ENCODE results near the gene JMJD1C.
"Not testable (repeated sequence)": the region's sequence is repeated elsewhere in the genome, so short reads cannot be mapped to it uniquely, and the experiment has no call there.

Gene JMJD1C

DNA sequence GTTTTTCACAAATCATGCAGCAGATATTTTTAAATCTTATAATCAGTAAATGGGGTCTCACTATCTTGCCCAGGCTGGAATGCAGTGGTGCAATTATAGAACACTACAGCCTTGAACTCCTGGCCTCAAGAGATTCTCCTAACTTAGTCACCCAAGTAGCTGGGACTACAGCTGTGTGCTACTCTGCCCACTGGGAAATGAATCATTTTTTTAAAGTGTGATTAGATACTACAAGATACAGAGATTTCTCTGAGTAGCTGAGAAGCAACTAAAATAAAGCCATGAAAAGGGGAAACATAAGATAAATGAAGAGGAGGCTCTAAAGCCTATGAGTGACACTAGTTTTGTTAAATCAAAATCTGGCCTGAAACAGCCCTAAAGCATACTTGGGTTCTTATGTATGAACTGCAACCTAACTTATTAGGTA lies 119.7 kb downstream of the JMJD1C start:
- peak; percentile 56 for DNase-seq

DNA sequence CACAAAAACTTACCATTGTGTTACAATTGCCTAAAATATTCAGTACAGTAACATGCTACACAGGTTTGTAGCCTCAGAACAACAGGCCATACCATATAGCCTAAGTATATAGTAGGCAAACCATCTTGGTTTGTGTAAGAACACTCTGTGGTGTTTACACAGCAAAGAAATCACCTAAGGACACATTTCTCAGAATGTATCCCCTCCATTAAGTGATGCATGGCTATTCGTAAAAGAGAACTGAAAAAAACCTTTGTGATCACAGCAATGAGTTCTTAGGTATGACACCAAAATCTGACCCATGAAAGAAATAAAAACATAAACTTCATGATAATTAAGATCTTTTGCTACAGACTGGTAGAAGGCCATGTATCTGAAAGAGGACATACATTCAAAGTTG lies 121.5 kb downstream of the JMJD1C start:
- DNase-seq = no peak

DNA sequence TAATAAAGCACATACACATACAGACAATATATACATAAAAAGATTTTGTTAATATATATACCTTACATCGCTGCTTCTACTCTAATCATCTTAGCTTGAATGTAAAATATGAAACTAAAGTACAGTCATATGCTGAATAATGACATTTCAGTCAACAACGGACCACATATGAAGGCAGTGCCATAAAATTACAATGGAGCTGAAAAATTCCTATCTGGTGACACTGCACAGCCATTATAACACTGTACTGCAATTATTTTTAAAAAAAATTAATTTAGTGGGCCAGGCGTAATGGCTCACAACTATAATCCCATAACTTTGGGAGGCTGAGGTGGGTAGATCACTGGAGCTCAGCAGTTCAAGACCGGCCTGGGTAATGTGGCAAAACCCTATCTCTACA lies 122.3 kb downstream of the JMJD1C start:
- DNase-seq = peak; percentile 19

DNA sequence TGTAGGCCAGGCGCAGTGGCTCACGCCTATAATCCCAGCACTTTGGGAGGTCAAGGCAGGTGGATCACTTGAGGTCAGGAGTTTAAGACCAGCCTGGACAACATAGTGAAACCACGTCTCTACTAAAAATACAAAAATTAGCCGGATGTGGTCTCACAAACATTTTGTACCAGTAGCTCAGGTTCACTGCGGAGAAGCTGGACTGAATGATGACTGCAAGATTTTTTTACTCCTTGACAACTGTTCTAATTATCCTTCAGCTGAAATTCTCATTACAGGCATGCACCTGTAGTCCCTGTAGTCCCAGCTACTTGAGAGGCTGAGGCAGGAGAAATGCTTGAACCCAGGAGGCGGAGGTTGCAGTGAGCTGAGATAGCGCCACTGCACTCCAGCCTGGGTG lies 126.1 kb downstream of the JMJD1C start:
- DNase-seq = not testable (repeated sequence)

DNA sequence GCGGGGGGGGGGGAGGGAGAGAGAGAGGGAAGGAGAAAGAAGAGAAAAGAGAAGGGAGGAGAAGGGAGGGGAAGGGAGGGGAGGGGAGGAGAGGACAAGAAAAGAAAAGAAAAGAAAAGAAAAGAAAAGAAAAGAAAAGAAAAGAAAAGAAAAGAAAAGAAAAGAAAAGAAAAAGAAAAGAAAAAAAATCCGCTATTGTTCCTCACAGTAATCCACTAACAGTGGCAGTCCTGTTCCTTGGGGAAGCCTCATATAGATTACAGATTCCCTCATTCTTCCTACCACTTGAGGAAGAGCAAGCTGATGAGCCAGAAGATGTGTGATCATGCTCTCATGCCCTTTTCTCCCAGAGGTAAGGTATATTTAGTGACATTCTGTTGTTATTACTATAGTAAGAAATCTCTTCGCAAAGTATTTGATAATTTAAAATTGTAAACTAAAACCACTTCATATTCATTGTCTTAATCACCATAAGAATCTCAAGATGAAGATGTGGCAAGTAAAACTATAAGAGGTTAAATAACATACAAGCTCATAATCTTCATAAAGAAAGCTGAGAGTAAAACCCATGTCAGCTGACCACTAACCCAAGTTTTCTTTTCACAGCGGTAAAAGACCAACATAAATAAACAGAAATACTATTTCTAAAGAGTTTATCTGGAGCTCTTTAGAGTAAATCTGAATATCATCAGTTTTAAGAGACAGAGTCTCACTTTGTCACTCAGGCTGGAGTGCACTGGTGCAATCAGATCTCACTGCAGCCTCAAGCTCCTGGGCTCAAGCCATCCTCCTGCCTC lies 128.1 kb downstream of the JMJD1C start:
- DNase-seq = no peak

DNA sequence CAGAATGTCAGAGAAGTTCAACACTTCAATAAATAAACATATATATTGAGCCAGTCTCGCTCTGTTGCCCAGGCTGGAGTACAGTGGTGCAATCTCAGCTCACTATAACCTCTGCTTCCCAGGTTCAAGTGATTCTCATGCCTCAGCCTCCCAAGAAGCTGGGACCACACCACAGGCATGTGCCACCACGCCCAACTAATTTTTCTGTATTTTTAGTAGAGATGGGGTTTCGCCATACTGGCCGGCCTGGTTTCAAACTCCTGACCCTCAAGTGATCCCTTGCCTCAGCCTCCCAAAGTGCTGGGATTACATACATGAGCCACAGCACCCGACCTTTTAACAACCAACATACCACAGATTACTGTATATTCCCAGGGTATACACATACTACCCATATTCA lies 134.2 kb downstream of the JMJD1C start:
- DNase-seq = peak; percentile 14

DNA sequence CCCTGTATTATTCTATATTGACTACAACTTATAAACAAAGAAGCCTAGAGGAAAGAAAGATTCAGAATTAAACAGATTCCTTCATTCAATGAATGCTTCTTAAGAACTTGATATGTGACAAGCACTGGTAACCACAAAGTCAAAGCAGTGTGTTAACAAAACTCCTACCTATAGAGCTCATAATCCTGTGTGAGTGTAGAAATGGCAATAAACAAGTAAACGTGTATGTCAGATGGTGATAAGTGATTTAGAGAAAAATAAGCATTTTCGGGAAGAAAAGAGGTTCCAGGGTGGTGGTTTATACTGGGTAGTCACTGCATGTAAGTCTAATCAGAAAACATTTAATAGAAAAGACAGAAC lies 141.3 kb downstream of the JMJD1C start:
- DNase-seq = no peak

DNA sequence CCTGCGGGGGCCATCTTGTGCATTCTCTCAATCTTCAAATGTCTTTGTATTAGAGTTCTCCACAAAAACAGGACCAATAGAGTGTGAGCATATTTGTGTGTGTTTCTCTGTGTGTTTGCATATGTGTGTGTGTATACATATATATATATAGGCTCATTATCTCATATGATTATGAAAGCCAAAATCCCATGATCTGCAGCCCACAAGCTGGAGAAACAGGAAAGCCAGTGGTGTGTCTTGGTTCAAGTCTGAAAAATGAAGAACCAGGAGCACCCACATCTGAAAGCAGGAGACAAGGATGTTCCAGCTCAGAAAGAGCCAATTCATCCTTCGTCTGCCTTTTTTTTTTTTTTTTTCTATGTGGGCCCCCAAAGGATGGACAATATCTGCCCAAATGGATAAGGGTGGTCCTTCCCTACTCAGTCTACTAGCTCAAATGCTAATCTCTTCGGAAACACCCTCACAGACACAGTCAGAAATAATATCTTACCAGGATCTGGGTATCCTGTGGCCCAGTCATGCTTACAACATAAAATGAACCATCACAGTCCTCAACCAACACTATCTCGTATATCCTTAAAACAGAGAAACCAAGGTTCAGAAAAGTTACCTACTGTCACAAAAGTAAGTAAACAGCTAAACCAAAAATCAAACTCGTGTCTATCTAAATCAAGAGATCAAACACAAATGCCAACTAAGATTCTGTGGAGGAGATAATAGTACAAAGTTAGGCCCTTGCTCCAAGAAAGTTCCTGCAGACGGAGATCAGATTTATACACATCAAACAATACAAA lies 141.9 kb downstream of the JMJD1C start:
- no peak for DNase-seq

DNA sequence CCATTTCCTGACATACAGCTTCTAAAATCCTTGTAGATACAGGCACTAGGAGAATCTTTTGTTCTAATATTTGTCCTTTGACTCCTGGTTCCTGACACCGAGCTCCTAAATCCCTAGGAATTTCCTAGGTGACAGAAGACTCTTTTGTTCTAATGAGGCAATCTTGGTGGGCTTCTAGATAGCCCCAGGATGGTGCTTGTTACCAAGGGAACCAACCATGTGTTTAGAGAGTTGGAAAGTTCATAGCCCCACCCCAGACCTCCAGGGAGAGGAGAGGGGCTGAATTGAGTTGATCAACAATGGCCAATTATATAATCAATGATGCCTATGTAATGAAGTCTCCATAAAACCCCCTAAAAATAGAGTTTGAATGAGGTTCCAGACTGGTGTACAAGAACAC lies 145.1 kb downstream of the JMJD1C start:
- DNase-seq = no peak

DNA sequence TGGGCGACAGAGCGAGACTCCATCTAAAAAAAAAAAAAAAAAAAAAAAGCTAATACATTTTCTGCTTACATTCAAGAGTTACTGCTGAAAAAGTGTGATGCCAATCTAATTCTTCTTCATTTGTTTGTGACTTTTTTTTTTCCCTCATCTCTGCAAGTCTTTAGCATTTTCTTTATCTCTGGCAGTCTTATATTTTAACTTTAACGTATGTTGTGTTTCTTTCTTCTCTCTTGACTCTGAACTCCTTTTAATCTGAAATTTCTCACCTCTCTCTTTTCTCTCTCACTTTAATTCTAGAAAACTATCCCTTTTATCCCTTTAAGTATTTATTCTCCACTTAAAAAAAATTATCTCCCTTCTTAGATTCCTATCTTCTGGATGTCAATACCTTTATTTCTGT lies 146.5 kb downstream of the JMJD1C start:
- DNase-seq = no peak

DNA sequence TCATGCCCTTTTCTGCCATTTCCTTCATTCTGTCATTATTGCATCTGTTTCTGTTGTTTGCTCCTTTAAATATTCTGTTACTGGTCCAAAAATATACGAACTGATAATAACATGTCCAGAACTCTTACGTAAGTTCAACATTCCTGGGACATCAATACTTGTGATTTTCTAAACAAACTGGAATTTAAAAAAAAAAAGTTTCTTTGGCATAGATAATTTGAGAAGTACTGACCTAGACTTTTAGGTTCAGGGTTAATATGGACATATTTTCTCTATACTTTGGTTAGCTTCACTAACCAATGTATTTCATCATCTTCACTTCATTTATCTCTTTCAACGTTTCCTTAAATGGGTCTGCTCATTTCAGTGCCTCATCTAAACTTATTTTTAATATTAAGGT lies 147.3 kb downstream of the JMJD1C start:
- DNase-seq = no peak

DNA sequence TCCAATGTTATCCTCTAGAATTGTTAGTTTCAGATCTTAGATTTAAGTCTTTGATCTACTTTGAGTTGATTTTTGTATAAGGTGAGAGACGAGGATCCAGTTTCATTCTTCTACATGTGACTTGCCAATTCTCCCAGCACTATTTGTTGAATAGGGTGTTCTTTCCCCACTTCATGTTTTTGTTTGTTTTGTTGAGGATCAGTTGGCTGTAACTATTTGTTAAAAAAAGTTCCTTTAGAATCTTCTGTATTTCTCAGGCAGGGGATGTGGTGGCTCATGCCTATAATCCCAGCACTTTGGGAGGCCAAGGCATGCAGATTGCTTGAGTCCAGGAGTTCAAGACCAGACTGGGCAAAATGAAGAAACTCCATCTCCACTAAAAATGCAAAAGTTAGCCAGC lies 151.8 kb downstream of the JMJD1C start:
- no peak for DNase-seq

DNA sequence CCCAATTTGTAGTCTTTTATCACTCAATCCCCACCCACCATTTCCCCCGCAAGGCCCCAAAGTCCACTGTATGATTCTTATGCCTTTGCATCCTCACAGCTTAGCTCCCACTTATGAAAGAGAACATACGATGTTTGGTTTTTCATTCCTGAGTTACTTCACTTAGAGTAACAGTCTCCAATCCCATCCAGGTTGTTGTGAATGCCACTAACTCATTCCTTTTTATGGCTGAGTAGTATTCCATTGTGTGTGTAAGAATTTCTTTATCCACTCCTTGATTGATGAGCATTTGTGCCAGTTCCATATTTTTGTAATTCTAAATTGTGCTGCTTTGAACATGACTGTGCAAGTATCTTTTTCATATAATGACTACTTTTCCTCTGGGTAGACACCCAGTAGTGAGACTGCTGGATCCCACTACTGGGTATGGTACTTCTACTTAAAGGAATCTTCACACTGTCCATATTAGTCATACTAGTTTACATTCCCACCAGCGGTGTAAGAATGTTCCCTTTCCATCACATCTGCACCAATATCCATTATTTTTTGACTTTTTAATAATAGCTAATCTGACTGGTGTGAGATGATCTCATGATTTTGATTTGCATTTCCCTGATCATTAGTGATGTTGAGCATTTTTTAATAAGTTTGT lies 152.6 kb downstream of the JMJD1C start:
- DNase-seq = no peak

DNA sequence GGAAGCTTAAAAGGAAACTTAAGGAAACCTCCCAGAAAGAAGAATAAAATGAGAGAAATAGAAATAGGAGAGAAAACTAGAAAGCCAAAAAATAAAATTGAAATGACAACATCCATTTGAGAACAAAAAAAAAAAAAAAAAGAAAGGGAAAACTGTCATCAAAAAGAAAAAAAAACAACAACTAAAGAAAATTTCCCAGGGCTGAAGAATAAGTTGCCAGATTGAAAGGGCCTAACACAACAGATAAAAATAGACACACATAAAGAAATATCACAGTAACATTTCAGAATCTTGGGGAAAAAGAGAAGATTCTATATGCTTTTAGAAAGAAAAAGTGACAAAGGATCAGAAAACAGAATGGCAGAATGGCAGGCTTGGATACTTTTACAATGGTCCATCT lies 157.1 kb downstream of the JMJD1C start:
- DNase-seq = no peak

DNA sequence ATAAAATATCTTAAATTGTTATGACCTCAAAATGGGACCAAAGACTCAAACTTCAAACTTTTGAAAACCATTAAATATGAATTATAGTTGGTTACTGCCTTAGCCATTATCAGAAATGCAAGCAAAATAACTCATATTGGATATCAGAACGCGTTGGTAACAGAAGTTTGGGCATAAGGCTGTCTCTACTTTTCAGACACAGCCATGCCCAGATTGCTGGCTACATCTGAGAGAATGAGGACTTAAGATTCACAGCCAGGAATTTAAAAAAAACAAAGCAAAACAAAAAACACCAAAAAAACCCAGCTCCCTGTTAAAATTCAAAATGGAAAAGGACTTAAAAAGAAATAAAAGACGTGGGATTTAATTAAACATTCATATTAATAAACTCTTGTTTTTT lies 161.6 kb downstream of the JMJD1C start:
- no peak for DNase-seq

DNA sequence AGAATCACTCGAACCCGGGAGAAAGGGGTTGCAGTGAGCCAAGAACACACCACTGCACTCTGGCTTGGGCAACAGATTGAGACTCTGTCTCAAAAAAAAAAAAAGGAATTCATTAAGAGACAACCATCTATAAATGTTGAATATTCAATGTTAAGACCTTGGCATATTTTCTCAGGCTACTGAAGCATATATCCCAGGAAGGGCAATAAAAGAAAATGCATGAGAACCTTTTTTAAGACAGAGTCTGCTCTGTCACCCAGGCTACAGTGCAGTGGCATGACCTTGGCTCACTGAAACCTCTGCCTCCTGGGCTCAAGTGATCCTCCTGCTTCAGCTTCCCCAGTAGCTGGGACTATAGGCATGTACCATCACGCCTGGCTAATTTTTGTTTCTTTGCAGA lies 165.0 kb downstream of the JMJD1C start:
- no peak for DNase-seq

DNA sequence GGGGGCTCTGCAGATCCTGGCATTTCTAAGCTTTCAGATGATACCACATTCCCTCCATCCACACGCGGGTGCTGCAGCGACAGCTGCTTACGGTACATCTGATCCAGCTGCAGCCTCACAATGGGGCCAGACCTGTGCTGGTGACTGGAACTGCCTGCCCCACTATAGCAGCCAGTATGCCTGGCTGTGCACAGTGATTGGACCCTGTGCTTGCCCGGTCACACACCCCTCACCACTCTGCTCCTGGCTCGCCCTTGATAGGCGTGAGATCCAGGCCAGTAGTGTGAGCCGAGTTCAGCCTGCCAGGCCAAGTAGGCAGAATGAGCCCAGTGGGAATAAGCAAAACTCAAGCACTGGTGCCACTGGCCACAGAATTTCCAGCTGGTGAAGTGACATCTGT lies 167.8 kb downstream of the JMJD1C start:
- no peak for DNase-seq

DNA sequence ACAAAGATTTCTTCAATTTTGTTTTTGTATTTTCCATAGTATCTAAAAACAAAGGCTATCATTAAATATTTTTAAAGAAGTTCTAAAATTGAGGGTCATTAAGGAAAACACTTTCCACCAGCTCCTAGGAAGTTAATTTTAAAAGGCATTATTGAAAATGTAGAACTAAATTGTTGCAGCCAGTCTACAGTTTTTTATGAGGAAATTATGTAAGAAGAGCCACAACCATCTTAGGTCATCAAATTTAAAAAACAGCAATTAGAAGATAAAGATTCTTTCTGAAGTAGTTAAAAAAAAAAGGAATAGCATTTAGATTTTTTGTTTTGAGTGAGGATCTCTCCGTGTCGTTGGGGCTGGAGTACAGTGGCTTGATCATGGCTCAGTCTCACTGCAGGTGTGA lies 171.0 kb downstream of the JMJD1C start:
- DNase-seq = no peak

DNA sequence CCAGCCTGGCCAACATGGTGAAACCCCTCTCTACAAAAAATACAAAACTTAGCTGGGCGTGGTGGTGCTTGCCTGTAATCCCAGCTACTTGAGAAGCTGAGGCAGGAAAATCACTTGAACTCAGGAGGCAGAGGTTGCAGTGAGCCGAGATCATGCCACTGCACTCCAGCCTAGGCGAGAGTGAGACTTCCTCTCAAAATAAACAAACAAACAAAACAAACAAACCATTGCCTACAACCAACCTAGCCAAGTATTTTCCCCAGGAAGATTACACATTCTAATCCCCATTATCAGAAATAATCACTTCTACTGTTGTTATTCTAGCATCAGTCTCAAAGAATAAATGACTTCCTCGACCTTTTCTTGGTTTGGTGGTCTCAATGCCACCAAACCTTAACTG lies 172.9 kb downstream of the JMJD1C start:
- DNase-seq = not testable (repeated sequence)

DNA sequence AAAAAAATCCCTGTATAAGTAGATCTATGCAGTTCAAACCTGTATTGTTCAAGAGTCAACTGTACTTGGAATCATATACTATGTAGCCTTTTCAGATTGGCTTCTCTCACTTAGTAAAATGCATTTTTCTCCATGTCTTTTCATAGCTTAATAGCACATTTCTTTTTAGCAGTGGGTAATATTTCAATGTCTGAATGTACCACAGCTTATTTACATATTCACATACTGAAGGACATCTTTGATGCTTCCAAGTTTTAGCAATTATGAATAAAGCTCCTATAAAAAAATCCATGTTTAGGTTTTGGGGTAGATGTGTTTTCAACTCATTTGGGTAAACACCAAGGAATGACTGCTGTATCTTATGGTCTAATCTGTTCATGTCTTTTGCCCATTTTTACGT lies 177.6 kb downstream of the JMJD1C start:
- DNase-seq = no peak

DNA sequence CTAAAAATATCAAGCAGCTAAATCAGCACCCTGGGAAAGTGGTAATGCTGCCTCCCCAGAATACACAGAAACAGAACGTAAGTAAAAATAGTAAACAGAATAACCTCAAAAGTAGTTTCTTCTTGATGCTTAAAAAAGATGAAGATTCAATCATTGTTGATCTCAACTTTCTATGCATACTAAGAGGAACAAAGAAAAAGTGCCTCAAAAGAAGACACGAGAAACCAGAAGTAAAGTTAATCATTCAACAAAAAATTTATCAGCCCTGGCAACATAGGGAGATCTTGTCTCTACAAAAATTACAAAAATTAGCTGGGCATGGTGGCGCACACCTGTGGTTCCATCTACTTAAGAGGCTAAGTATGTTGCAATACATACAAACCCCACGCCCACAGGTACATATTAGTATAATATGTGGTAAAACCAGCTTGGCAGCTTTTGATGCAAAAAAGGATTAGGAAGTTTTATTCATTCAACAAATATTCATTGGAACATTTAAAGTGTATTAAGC lies 179.0 kb downstream of the JMJD1C start:
- DNase-seq = no peak

DNA sequence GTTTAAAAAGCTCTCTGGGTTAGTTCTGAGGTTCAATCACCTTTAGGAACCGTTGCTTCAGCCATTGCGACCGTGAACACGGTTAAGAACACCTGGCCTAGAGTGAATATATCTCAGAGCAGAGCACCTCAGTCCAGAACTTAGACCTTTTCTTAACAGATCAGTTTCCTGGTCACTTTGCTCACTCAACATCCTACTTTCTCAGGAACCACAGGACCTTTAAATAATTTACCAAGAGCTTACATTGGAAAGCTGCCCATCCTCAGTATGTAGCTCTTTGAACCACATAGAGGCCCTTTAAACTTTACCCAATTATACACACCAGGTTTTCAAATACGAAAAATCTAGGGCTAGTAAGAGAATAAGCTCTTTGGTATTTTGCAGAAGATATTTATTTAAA lies 179.4 kb downstream of the JMJD1C start:
- peak; percentile 21 for DNase-seq

DNA sequence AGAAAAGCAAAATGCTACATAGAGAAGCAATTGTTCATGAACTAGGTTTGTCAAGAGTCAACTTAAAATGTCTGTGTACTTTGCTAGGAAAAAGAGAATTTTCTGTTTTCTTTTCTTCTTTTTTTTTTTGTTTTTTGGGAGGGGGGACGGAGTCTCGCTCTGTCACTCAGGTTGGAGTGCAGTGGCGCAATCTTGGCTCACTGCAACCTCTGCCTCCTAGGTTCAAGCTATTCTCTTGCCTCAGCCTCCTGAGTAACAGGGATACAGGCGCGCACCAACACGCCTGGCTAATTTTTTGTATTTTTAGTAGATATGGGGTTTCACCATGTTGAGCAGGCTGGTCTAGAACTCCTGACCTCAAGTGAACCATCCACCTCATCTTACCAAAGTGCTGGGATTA lies 181.9 kb downstream of the JMJD1C start:
- not testable (repeated sequence) for DNase-seq

DNA sequence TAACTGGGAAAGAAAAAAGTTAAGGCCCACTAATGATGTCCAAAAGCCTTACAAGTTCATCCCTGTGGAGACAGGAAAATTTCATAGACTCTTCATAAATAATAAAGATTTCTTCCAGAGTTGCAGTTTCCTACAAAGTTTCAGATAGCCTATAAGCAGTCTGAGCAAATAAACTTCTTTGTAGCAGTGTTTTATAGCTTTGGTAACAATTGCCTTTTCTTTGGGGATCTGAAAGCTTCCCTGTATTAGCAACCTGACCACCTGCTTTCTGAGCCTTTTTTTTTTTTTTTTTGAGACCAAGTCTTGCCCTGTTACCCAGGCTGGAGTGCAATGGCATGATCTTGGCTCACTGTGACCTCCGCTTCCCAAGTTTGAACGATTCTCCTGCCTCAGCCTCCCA lies 182.7 kb downstream of the JMJD1C start:
- DNase-seq = no peak
